Upper lobe of left lung (tissue), 6 donors: ENCODE measurements around the gene MYLK4. TPM values are rescaled to one million over a fixed set of nuclear protein-coding genes. Genes with fewer than 3 reads are reported as not detected.

Experiments used
- ATAC-seq, 2 donors: fragments of 200-7000 bp; cut with Tn5 transposase; one replicate each; pipeline ENCODE4 v1.9.1; 2022; ENCODE audit warnings: mild to moderate bottlenecking in 2 of 2, moderate library complexity in 2 of 2; ENCODE audit not compliant: low FRiP score in 2 of 2
- DNase-seq, 2 donors: peaks; one replicate each; pipeline ENCODE4 v3.0.0-alpha.2; 2019 to 2020
- H3K27ac ChIP-seq, 4 donors: fragments of 200-600 bp; sonication (generic); one replicate each; pipeline ENCODE4 v1.5.1; 2016 to 2019
- H3K27me3 ChIP-seq, 4 donors: fragments of 200-600 bp; sonication (generic); one replicate each; pipeline ENCODE4 v1.5.1; 2017 to 2019
- H3K36me3 ChIP-seq, 4 donors: fragments of 200-600 bp; sonication (generic); one replicate each; pipeline ENCODE4 v1.5.1; 2016 to 2019
- H3K4me1 ChIP-seq, 4 donors: fragments of 200-600 bp; sonication (generic); one replicate each; pipeline ENCODE4 v1.5.1; 2018 to 2019
- H3K4me3 ChIP-seq, 4 donors: fragments of 200-600 bp; sonication (generic); one replicate each; pipeline ENCODE4 v1.5.1; 2017 to 2019; ENCODE audit warnings: mild to moderate bottlenecking in 2 of 4, moderate library complexity in 1 of 4
- H3K9me3 ChIP-seq, 4 donors: fragments of 200-600 bp; sonication (generic); one replicate each; pipeline ENCODE4 v1.5.1; 2018 to 2019
- EP300 ChIP-seq, 4 donors: sonication (generic); formaldehyde crosslinking; IDR thresholded peaks; one replicate each; pipeline ENCODE4 v1.5.1; 2017; ENCODE audit warnings: antibody characterized with exemption in 4 of 4, control low read depth in 2 of 4
- POLR2A ChIP-seq, 4 donors: fragments of 450-650 bp; IDR thresholded peaks; one replicate each; pipeline ENCODE4 v1.5.1; 2016 to 2017; ENCODE audit warnings: antibody characterized with exemption in 4 of 4, mild to moderate bottlenecking in 2 of 4
- POLR2AphosphoS5 ChIP-seq, 2 donors: sonication (generic); formaldehyde crosslinking; IDR thresholded peaks; one replicate each; pipeline ENCODE4 v1.5.1; 2017; ENCODE audit warnings: antibody characterized with exemption in 2 of 2
- WGBS, 2 donors: methylation state at CpG; one replicate each; pipeline ENCODE4 v1.1.5; 2017 to 2018; 5-methylcytosine and 5-hydroxymethylcytosine counted together
- total RNA-seq, 6 donors: library from RNA; depleted of rRNA in 4 of 6; stranded (reverse); fragments of >200 nt in 4 of 6; gene quantifications; one replicate each; pipeline versions ENCODE4 v1.1.0 to v1.2.1, GENCODE V29; 2016 to 2021
- TF ChIP-seq, protein P1 (sequence below), 6 experiments: fragments of 450-650 bp in 4 of 6; fragments of 200-600 bp in 2 of 6; sonication (generic) in 2 of 6; IDR thresholded peaks; one replicate each; pipeline ENCODE4 v1.5.1; 2016 to 2019; ENCODE audit warnings: antibody characterized with exemption in 6 of 6
- donor health status: DM: no; HTN: no; CAD: no; lungs with moderate emphysema.
- donor health status: DM: no; HTN: yes; CAD: no; lungs with severe emphysema.

MYLK4 gene
- total RNA-seq, 6 donors from 2014 or later: 0.64 to 2.6 (median 1.2) TPM

DNA sequence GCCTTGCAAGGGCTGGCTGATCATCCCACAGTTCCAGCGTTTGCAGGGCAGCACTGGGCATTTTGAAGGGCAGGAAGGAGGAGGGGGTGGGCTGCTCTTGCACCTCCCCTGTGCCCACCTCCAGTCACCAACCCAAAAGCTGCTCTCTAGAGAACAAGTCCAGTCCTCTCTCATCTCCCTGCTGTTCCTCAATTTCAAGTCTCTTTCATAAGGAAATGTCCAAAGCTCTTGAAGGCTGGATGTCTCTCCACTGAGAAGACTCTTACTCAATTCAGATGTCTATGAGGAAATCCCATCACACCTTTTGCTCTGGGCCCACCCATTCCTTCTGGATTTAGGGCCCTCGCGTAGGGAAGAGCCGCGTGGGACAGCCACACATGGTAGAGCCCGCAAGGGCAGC lies 46.1 kb upstream of the MYLK4 start:
- WGBS, 2 donors: 61 to 83% methylated on average over 5 to 6 of the region's 6 CpGs
- TF ChIP-seq EP300 (IDR thresholded peaks at IDR 0.05) (no peak), POLR2A (IDR thresholded peaks at IDR 0.05) (no peak), POLR2AphosphoS5 (IDR thresholded peaks at IDR 0.05) (no peak)
- TF ChIP-seq, protein P1, sequence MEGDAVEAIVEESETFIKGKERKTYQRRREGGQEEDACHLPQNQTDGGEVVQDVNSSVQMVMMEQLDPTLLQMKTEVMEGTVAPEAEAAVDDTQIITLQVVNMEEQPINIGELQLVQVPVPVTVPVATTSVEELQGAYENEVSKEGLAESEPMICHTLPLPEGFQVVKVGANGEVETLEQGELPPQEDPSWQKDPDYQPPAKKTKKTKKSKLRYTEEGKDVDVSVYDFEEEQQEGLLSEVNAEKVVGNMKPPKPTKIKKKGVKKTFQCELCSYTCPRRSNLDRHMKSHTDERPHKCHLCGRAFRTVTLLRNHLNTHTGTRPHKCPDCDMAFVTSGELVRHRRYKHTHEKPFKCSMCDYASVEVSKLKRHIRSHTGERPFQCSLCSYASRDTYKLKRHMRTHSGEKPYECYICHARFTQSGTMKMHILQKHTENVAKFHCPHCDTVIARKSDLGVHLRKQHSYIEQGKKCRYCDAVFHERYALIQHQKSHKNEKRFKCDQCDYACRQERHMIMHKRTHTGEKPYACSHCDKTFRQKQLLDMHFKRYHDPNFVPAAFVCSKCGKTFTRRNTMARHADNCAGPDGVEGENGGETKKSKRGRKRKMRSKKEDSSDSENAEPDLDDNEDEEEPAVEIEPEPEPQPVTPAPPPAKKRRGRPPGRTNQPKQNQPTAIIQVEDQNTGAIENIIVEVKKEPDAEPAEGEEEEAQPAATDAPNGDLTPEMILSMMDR (IDR thresholded peaks at IDR 0.05): no peak
- H3K4me3 ChIP-seq: no peak overlapping the region
- H3K9me3 ChIP-seq: no peaks in the 10 kb centered on the region
- peak overlapping the region; percentile 23 to 85 (median 58) for H3K27ac ChIP-seq
- no peak for DNase-seq
- ATAC-seq: peak in 1 of 2 donors; percentile 42
- H3K4me1 ChIP-seq: peaks cover 34 to 65% (median 44%) of the 10 kb centered on the region in 4 donors
- H3K27me3 ChIP-seq: no peaks in the 10 kb centered on the region
- no peaks in the 10 kb centered on the region for H3K36me3 ChIP-seq

DNA sequence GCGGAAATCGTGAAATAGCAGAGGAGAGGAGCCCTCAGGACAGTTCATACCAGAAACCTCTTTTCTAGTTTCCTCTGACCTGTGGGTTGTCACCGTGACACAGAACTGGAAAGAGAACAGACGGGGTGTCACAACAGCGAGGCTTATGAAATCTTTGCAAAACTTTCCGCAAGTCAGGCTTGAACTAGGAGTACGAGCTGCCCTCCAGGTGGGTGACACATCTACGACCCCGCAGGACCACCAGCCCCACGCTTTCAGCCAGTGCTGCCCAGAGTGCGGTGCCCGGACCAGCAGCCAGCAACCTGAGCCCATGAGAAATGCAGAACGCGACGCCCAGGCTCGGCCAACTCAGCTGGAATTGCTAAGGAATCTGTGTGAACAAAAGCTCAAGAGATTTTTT lies 45.2 kb upstream of the MYLK4 start:
- ATAC-seq (peak in 1 of 2 donors; percentile 24), DNase-seq (peak; percentile 52 to 53)
- H3K36me3 ChIP-seq: no peaks in the 10 kb centered on the region
- H3K9me3 ChIP-seq: no peaks in the 10 kb centered on the region
- H3K27ac ChIP-seq: peak overlapping the region; percentile 12 to 85 (median 62)
- no peaks in the 10 kb centered on the region for H3K27me3 ChIP-seq
- TF ChIP-seq POLR2AphosphoS5 (IDR thresholded peaks at IDR 0.05) (peak in 1 of 2 donors; percentile 40), EP300 (IDR thresholded peaks at IDR 0.05) (peak in 1 of 4 donors; percentile 14), POLR2A (IDR thresholded peaks at IDR 0.05) (no peak)
- WGBS, 2 donors: 66 to 92% methylated on average over 9 to 16 of the region's 16 CpGs
- peaks cover 42 to 72% (median 52%) of the 10 kb centered on the region in 4 donors for H3K4me1 ChIP-seq
- no peak overlapping the region for H3K4me3 ChIP-seq

DNA sequence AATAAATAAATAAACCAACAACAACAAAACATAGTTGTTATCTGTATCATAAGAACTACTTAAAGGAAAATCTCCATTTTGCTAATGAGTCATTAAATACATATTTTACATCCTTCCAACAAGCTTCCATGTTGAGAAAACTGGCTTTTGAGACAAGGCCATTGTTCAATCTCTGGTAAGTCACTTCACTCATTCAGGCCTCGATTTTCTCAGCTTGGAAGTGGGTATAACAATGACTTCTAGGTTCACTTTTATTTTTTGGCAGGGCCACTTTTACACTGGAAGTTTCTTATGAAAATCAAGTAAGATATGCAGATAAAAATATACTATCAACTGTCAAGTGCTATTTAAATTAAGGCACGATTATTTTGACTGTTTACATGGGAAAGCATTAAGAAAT lies 44.4 kb upstream of the MYLK4 start:
- DNase-seq: no peak
- Histone ChIP-seq H3K4me1 (peaks cover 42 to 72% (median 58%) of the 10 kb centered on the region in 4 donors), H3K27me3 (no peaks in the 10 kb centered on the region), H3K4me3 (no peak overlapping the region), H3K9me3 (no peaks in the 10 kb centered on the region), H3K27ac (peak overlapping the region; percentile 29 to 85 (median 72)), H3K36me3 (no peaks in the 10 kb centered on the region)
- no peak for ATAC-seq
- WGBS, 2 donors: 70 to 72% methylated on average over 2 of the region's 2 CpGs
- TF ChIP-seq POLR2A (IDR thresholded peaks at IDR 0.05) (no peak), POLR2AphosphoS5 (IDR thresholded peaks at IDR 0.05) (no peak), EP300 (IDR thresholded peaks at IDR 0.05) (no peak)
- TF ChIP-seq, protein P1 (IDR thresholded peaks at IDR 0.05): no peak

DNA sequence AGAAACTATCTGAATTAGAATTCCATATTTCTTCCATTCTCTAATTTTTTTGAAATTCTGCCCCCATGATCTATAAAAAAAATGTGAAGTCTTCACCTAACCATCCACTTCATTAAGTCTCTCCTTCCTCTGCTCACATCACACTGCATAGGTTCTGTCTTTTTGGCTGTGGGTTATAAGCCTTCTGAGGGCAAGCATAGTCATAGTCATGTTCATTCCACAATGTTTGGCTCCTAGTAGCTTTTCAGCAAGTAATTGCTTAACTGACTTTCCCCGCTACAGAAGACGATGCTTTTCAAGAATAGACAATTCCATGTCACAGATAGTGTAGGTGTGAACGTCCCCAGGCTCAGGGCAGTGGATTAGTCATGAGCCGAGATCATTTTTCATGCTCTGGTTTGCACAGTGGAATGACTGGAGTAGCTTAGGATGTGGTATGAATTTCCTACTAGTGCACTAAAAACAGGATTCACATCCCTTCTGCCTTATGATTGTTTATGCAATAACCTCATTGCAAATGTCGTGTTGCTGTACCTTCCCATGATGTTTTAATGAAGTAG lies 43.5 kb upstream of the MYLK4 start:
- Histone ChIP-seq H3K4me1 (peaks cover 42 to 63% (median 55%) of the 10 kb centered on the region in 4 donors), H3K36me3 (no peaks in the 10 kb centered on the region), H3K9me3 (no peaks in the 10 kb centered on the region), H3K27me3 (no peaks in the 10 kb centered on the region), H3K4me3 (no peak overlapping the region), H3K27ac (peak overlapping the region; percentile 64 to 85 (median 81))
- no peak for TF ChIP-seq EP300 (IDR thresholded peaks at IDR 0.05)
- TF ChIP-seq, protein P1 (IDR thresholded peaks at IDR 0.05): no peak
- TF ChIP-seq POLR2A (IDR thresholded peaks at IDR 0.05): no peak
- TF ChIP-seq POLR2AphosphoS5 (IDR thresholded peaks at IDR 0.05): no peak
- WGBS, 2 donors: 75 to 86% methylated on average over 5 of the region's 5 CpGs
- DNase-seq (no peak), ATAC-seq (no peak)

DNA sequence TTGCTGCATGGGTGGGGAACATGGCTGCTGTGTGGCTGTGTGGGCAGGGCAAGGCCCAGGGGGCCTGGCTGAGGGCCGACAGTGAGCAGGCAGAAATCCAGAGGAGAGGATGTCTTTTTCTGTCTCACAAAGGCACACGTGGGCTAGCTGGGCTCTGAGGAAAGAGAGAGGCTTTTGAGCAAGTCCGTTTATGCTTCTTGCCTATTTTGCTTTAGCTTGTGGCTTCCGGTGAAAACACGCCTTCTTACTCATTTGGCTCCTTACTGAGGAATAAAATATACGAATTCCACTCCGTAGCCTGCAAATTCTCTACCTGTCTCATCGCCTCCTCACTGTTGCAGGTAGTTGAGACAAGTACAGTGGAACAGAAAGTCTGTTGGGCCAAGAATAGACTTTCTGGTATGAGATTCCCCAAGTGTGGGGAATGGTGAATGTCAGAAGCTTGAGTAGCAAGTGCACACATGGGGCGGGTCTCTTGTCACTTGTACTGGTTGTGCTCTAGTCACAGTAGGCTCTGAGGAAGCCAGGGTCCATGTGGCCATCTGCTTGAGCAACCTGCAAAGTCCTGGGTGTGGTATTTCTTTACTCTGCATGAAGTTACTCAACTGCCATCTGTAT lies 42.9 kb upstream of the MYLK4 start:
- DNase-seq (peak; percentile 61 to 91), ATAC-seq (peak; percentile 42 to 63)
- Histone ChIP-seq H3K36me3 (peaks cover 0 to 3% (median 0%) of the 10 kb centered on the region in 4 donors), H3K27me3 (no peaks in the 10 kb centered on the region), H3K4me3 (no peak overlapping the region), H3K27ac (peak overlapping the region; percentile 64 to 85 (median 81)), H3K4me1 (peaks cover 42 to 63% (median 55%) of the 10 kb centered on the region in 4 donors), H3K9me3 (no peaks in the 10 kb centered on the region)
- WGBS, 2 donors: 51 to 54% methylated on average over 7 to 9 of the region's 9 CpGs
- no peak for TF ChIP-seq POLR2A (IDR thresholded peaks at IDR 0.05)
- TF ChIP-seq EP300 (IDR thresholded peaks at IDR 0.05): no peak
- TF ChIP-seq, protein P1 (IDR thresholded peaks at IDR 0.05): no peak
- peak; percentile 45 to 56 for TF ChIP-seq POLR2AphosphoS5 (IDR thresholded peaks at IDR 0.05)
